ENCODE measurements around the gene KCTD21.

The KCTD21 gene

DNA sequence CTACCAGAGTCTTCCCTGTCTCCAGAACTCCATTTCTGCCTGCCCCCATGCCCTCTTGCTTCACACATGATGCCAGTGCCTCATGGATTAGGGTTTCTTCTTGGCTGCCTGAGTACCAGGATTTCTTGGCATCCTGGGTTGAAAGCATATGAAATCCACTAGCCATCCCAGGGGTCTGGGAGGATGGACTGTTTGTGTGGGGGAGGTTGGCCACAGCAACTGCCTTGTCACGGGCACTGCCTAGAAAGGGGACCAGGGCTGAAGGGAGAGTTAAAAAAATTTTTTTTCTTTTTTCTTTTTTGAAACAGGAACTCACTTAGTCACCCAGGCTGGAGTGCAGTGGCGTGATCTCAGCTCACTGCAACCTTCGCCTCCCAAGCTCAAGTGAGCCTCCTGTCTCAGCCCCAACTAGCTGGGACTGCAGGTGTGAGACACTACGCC lies 4.5 kb upstream of the KCTD21 start:
- H3K4me3 ChIP-seq (ENCODE audit: low read depth, low read length): no peak overlapping the region
- TF ChIP-seq, protein P1, sequence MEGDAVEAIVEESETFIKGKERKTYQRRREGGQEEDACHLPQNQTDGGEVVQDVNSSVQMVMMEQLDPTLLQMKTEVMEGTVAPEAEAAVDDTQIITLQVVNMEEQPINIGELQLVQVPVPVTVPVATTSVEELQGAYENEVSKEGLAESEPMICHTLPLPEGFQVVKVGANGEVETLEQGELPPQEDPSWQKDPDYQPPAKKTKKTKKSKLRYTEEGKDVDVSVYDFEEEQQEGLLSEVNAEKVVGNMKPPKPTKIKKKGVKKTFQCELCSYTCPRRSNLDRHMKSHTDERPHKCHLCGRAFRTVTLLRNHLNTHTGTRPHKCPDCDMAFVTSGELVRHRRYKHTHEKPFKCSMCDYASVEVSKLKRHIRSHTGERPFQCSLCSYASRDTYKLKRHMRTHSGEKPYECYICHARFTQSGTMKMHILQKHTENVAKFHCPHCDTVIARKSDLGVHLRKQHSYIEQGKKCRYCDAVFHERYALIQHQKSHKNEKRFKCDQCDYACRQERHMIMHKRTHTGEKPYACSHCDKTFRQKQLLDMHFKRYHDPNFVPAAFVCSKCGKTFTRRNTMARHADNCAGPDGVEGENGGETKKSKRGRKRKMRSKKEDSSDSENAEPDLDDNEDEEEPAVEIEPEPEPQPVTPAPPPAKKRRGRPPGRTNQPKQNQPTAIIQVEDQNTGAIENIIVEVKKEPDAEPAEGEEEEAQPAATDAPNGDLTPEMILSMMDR (IDR thresholded peaks at IDR 0.05; ENCODE audit: control insufficient read depth, extremely low read depth, insufficient read depth): no peak
- no peak for DNase-seq (ENCODE audit: low read depth)

DNA sequence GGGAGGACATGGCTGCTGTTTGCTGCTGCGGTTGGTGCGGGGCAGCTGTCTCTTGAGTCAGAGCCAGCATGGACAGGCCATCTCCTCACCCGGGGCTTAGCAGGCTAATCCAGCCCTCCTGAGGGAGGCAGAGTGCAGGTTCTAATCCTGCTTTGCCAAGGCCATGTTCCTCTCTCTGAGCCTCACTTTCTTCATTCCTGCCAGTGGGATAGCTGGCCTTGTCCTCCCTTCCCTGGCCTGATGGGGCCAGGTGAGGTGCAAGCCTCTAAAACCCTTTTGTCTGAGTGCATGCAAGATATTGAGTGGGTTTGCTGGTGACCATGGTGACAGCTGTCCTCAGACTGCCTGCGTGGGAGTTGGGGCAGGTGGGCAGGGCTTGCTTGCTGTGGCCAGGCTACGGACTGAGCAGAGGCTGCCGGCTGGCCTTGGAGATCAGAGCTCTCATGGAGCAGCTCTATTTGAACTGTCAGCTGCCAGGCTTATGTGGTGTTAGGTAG lies 3.8 kb upstream of the KCTD21 start:
- H3K4me3 ChIP-seq (ENCODE audit: low read depth, low read length): no peak overlapping the region
- TF ChIP-seq, protein P1 (IDR thresholded peaks at IDR 0.05; ENCODE audit: control insufficient read depth, extremely low read depth, insufficient read depth): no peak
- no peak for DNase-seq (ENCODE audit: low read depth)

DNA sequence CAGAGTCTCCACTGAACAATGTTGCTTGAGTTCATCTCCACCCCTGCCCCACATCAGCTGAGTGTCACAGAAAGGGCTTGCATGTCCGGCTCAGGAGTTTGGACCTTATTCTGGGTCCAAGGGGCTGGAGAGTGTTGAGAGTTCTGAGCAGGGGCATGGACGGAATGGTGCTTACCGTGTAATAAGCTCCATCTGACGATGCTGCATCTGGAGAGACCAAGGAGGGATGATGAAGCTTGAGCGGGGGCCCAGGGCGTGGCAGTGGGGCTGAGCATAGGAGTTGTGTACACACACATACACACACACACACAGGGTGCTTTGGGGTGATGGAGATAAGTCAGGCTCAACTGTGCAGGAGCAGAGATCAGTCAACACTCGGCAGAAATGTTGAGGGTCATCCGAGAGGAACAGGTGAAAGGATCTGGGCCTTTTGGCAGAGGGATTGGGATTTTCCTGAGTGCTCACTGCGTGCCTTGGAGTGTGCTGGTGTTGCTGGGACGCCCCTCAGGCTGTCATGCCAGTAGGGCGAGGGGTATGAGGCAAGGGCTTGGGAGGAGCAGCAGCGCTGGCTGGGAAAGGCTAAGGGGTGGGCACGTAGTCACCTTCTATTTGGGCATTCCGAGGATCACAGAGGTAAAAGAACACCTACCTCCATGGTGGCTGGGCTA lies 2.6 kb upstream of the KCTD21 start:
- TF ChIP-seq, protein P1 (IDR thresholded peaks at IDR 0.05; ENCODE audit: control insufficient read depth, extremely low read depth, insufficient read depth): no peak
- H3K4me3 ChIP-seq (ENCODE audit: low read depth, low read length): no peak overlapping the region
- no peak for DNase-seq (ENCODE audit: low read depth)

DNA sequence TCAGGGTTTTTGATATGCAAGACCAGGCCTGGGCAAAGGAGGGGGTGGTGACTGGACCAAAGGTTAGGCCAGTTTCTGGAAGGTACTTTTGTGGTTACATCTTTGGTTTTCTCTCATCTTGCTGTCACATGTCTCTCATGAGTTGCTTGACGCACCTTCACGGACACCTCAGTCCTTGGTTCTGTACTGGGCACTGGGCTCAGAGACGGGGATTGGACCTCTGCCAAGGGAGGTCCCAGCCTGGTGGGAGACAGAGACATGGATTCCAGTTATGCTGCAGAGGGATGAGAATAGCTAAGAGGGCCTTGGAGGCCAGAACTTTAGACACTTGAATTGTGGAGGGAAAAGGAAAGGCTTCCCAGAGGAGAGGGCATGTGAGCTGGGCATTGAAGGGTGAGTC lies 1.9 kb upstream of the KCTD21 start:
- DNase-seq (ENCODE audit: low read depth): no peak
- H3K4me3 ChIP-seq (ENCODE audit: low read depth, low read length): no peak overlapping the region
- TF ChIP-seq, protein P1 (IDR thresholded peaks at IDR 0.05; ENCODE audit: control insufficient read depth, extremely low read depth, insufficient read depth): no peak

DNA sequence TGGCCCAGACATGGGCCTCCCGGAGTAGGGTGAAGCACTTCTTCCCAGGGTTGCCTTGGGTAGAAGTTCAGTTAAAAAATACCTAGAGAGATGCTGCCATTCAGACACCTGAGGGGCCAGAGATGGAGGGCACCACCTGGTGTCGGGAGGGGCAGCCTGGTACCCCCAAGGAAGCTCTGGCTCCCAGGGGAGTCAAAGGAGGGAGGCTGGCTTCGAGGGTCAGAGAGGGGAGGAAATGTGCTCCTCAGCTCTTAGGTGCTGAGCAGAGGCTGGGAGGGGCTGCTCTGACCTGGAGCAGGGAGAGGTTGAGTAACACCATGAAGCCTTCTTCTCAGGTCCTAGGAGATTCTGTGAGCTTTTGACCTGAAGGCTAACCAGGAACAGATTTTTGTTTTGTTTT lies 1.4 kb upstream of the KCTD21 start:
- DNase-seq (ENCODE audit: low read depth): no peak
- TF ChIP-seq, protein P1 (IDR thresholded peaks at IDR 0.05; ENCODE audit: control insufficient read depth, extremely low read depth, insufficient read depth): no peak
- H3K4me3 ChIP-seq (ENCODE audit: low read depth, low read length): peak overlapping the region; percentile 80

DNA sequence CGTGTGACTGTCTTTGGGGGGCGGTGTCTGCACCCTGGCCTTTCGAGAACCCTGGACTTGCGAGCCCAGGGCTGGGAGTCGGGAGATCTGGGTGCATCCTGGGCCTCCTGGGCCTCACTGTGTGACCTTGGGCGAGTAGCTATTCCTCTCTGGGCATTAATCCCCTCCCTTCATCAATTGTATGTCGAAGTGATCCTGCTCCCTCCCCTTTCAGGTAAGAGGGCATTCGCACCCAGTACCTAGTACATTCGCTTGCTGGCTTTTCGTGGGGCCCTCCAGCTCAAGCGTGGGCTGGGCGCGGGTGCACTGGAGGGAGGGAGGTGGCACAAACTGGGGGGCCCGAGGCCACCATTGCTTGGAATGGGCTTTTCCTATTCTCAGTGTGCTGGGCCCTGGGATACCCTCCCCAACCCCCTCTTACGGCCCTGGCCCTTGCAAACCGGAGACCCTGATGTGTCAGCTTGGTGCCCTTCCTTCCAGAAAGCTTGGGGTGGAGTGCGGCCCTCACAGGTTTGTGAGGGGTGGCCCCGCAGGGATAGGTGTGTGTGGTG lies 823 bp upstream of the KCTD21 start:
- peak overlapping the region; percentile 80 for H3K4me3 ChIP-seq (ENCODE audit: low read depth, low read length)
- no peak for DNase-seq (ENCODE audit: low read depth)
- TF ChIP-seq, protein P1 (IDR thresholded peaks at IDR 0.05; ENCODE audit: control insufficient read depth, extremely low read depth, insufficient read depth): no peak
